Fibroblast of lung (primary cell): ENCODE data around the gene PTPRM. TPM values are rescaled to one million over a fixed set of nuclear protein-coding genes. Genes with fewer than 3 reads are reported as not detected.

Experiments used
- DNase-seq, 2 donors: peaks; one replicate each; pipeline versions ENCODE4 v3.0.0 to v3.0.0-alpha.2; 2010; ENCODE audit warnings: low read depth in 2 of 2
- H2AFZ ChIP-seq: 2 replicates; pipeline ENCODE4 v1.5.1; 2012; ENCODE audit warnings: low read length, control low read depth, inconsistent platforms
- H3K27ac ChIP-seq: 2 replicates; pipeline ENCODE4 v1.5.1; 2011; ENCODE audit warnings: low read length, control low read depth; ENCODE audit not compliant: insufficient read depth
- H3K27me3 ChIP-seq: 2 replicates; pipeline ENCODE4 v1.5.1; 2011; ENCODE audit warnings: mild to moderate bottlenecking, low read length; ENCODE audit not compliant: control insufficient read depth, insufficient read depth
- H3K36me3 ChIP-seq: 2 replicates; pipeline ENCODE4 v1.5.1; 2011; ENCODE audit warnings: low read length; ENCODE audit not compliant: control insufficient read depth, insufficient read depth
- H3K4me1 ChIP-seq: 2 replicates; pipeline ENCODE4 v1.5.1; 2011; ENCODE audit warnings: low read length; ENCODE audit not compliant: control insufficient read depth, insufficient read depth; ENCODE audit errors: extremely low read depth
- H3K4me2 ChIP-seq: 2 replicates; pipeline ENCODE4 v1.5.1; 2011; ENCODE audit warnings: low read length, control low read depth; ENCODE audit not compliant: insufficient read depth; ENCODE audit errors: extremely low read depth
- H3K4me3 ChIP-seq, 4 experiments: fragments of 200-600 bp in 1 of 4; sonication (generic) in 1 of 4; replicated peaks in 1 of 4; 2 replicates each; pipeline ENCODE4 v1.5.1; 2011 to 2016; ENCODE audit warnings: low read length in 4 of 4, low read depth in 3 of 4, mild to moderate bottlenecking in 3 of 4, control low read depth in 2 of 4, inconsistent platforms in 1 of 4, mixed read lengths in 1 of 4; ENCODE audit not compliant: insufficient read depth in 1 of 4; ENCODE audit errors: control extremely low read depth in 1 of 4
- H3K79me2 ChIP-seq: 2 replicates; pipeline ENCODE4 v1.5.1; 2012; ENCODE audit warnings: mild to moderate bottlenecking, low read length, inconsistent platforms; ENCODE audit not compliant: control insufficient read depth, insufficient read depth
- H3K9ac ChIP-seq: 2 replicates; pipeline ENCODE4 v1.5.1; 2011; ENCODE audit warnings: mild to moderate bottlenecking, low read length, control low read depth; ENCODE audit not compliant: insufficient read depth
- H3K9me3 ChIP-seq: 2 replicates; pipeline ENCODE4 v1.5.1; 2012; ENCODE audit warnings: low read depth, low read length; ENCODE audit not compliant: control insufficient read depth, insufficient read depth
- H4K20me1 ChIP-seq: 2 replicates; pipeline ENCODE4 v1.5.1; 2011; ENCODE audit warnings: low read length; ENCODE audit not compliant: control insufficient read depth, insufficient read depth; ENCODE audit errors: extremely low read depth
- CTCF ChIP-seq, 2 donors: IDR thresholded peaks in 1 of 2; conservative IDR thresholded peaks in 1 of 2; 1 replicate in 1 of 2; 2 replicates in 1 of 2; pipeline ENCODE4 v1.5.1; 2011 to 2012; ENCODE audit warnings: low read length in 2 of 2, control low read depth in 1 of 2, inconsistent platforms in 1 of 2, low read depth in 1 of 2, mild to moderate bottlenecking in 1 of 2
- EZH2 ChIP-seq: IDR thresholded peaks from 2 replicates; pipeline ENCODE4 v1.5.1; 2012; ENCODE audit warnings: low read length, control low read depth, mild to moderate bottlenecking; ENCODE audit errors: missing control alignments
- polyA plus RNA-seq, 2 donors: library from polyadenylated mRNA; depleted of rRNA in 1 of 2; stranded (reverse) in 1 of 2; unstranded in 1 of 2; fragments of >200 nt; gene quantifications; 2 replicates each; pipeline ENCODE4 v1.2.1, GENCODE V29; 2011 to 2012; ENCODE audit warnings: missing spikeins in 1 of 2
- total RNA-seq: library from RNA; depleted of rRNA; stranded (reverse); fragments of >200 nt; gene quantifications from 2 replicates; pipeline ENCODE4 v1.2.1, GENCODE V29; 2014

PTPRM gene
- total and polyA plus RNA-seq, 2 donors (not counting 1 experiment from before 2014, with no cell fraction given) = 86.6 to 87.0 TPM

- DNase-seq = peak in 1 of 2 donors; percentile 50
- no peaks in the 10 kb centered on the region for H4K20me1 ChIP-seq
- no peaks in the 10 kb centered on the region for H3K4me1 ChIP-seq
These were observed 280.9 kb downstream of the PTPRM start for GRCh38 chr18:7848054-7848412.

GRCh38 chr18:7850446-7850845, 283.3 kb downstream of the PTPRM start:
- no peak for DNase-seq
- H3K36me3 ChIP-seq = no peaks in the 10 kb centered on the region
- no peaks in the 10 kb centered on the region for H3K9me3 ChIP-seq
- no peaks in the 10 kb centered on the region for H3K79me2 ChIP-seq
- no peak overlapping the region for H3K27ac ChIP-seq
- H4K20me1 ChIP-seq = no peaks in the 10 kb centered on the region
- TF ChIP-seq CTCF (conservative IDR thresholded peaks at IDR 0.05 in 1 of 2, IDR thresholded peaks at IDR 0.05 in 1 of 2; ENCODE audit: low read depth in 1 of 2, low read length in 2 of 2) (no peak), EZH2 (no peak)
- no peak overlapping the region for H3K4me3 ChIP-seq
- H3K4me1 ChIP-seq = no peaks in the 10 kb centered on the region
- H3K4me2 ChIP-seq = no peak overlapping the region
- H3K27me3 ChIP-seq = no peaks in the 10 kb centered on the region
- H2AFZ ChIP-seq = no peak overlapping the region
- H3K9ac ChIP-seq = no peak overlapping the region

More at GRCh38 chr18:7848054-7848412, 280.9 kb downstream of the PTPRM start:
- Histone ChIP-seq H3K4me2 (no peak overlapping the region), H3K4me3 (no peak overlapping the region), H2AFZ (no peak overlapping the region), H3K9me3 (no peaks in the 10 kb centered on the region), H3K9ac (no peak overlapping the region), H3K36me3 (no peaks in the 10 kb centered on the region), H3K27me3 (no peaks in the 10 kb centered on the region), H3K27ac (no peak overlapping the region), H3K79me2 (no peaks in the 10 kb centered on the region)
- no peak for TF ChIP-seq EZH2
- no peak for TF ChIP-seq CTCF (conservative IDR thresholded peaks at IDR 0.05 in 1 of 2, IDR thresholded peaks at IDR 0.05 in 1 of 2; ENCODE audit: low read depth in 1 of 2, low read length in 2 of 2)

GRCh38 chr18:7855028-7855427, 287.9 kb downstream of the PTPRM start:
- H2AFZ ChIP-seq = no peak overlapping the region
- H3K79me2 ChIP-seq = no peaks in the 10 kb centered on the region
- no peak for DNase-seq
- no peak for TF ChIP-seq EZH2
- TF ChIP-seq CTCF (conservative IDR thresholded peaks at IDR 0.05 in 1 of 2, IDR thresholded peaks at IDR 0.05 in 1 of 2; ENCODE audit: low read depth in 1 of 2, low read length in 2 of 2) = no peak
- H3K4me3 ChIP-seq = no peak overlapping the region
- no peak overlapping the region for H3K9ac ChIP-seq
- no peak overlapping the region for H3K27ac ChIP-seq
- H3K9me3 ChIP-seq = no peaks in the 10 kb centered on the region
- no peaks in the 10 kb centered on the region for H3K27me3 ChIP-seq
- no peaks in the 10 kb centered on the region for H3K36me3 ChIP-seq
- H4K20me1 ChIP-seq = no peaks in the 10 kb centered on the region
- H3K4me2 ChIP-seq = no peak overlapping the region
- no peaks in the 10 kb centered on the region for H3K4me1 ChIP-seq
